Activated naive CD8-positive, alpha-beta T cell treated with anti-CD3 and anti-CD28 coated beads for 36 hours (primary cell): ENCODE results near the gene SETBP1. TPM values are rescaled to one million over a fixed set of nuclear protein-coding genes. Genes with fewer than 3 reads are reported as not detected.
"Not testable (repeated sequence)": the region's sequence is repeated elsewhere in the genome, so short reads cannot be mapped to it uniquely, and the experiment has no call there.

Experiments used
- DNase-seq: peaks from one replicate; pipeline ENCODE4 v3.0.0; 2021
- H3K27ac Mint-ChIP-seq: one replicate; pipeline ENCODE4 v1.8.0; 2022; ENCODE audit warnings: mild to moderate bottlenecking, moderate library complexity, mixed read lengths
- H3K27me3 Mint-ChIP-seq: one replicate; pipeline ENCODE4 v1.8.0; 2022; ENCODE audit warnings: mild to moderate bottlenecking, mixed read lengths
- H3K36me3 Mint-ChIP-seq: one replicate; pipeline ENCODE4 v1.8.0; 2021; ENCODE audit warnings: mild to moderate bottlenecking, mixed read lengths
- H3K4me1 Mint-ChIP-seq: one replicate; pipeline ENCODE4 v1.8.0; 2021; ENCODE audit warnings: mixed read lengths
- H3K4me3 Mint-ChIP-seq: one replicate; pipeline ENCODE4 v1.8.0; 2022; ENCODE audit warnings: mild to moderate bottlenecking, moderate library complexity, mixed read lengths
- H3K9me3 Mint-ChIP-seq: one replicate; pipeline ENCODE4 v1.8.0; 2022; ENCODE audit warnings: mixed read lengths
- total RNA-seq, 2 experiments: library from RNA; stranded (reverse); gene quantifications; one replicate each; pipeline ENCODE4 v1.2.3, GENCODE V29; 2021

The SETBP1 gene
- total RNA-seq, 2 experiments from 2014 or later: 3.8 to 3.9 TPM

- DNase-seq: no peak
- peaks cover 5% of the 10 kb centered on the region for H3K4me1 Mint-ChIP-seq
- no peak overlapping the region for H3K4me3 Mint-ChIP-seq
- no peak overlapping the region for H3K27ac Mint-ChIP-seq
- H3K27me3 Mint-ChIP-seq: peaks cover 15% of the 10 kb centered on the region
- no peaks in the 10 kb centered on the region for H3K36me3 Mint-ChIP-seq
- H3K9me3 Mint-ChIP-seq: no peaks in the 10 kb centered on the region
Observed at GRCh38 chr18:44708451-44709083, 27.9 kb downstream of the SETBP1 start.

- H3K4me3 Mint-ChIP-seq: no peak overlapping the region
- H3K9me3 Mint-ChIP-seq: peaks cover 1% of the 10 kb centered on the region
- H3K36me3 Mint-ChIP-seq: no peaks in the 10 kb centered on the region
- no peak overlapping the region for H3K27ac Mint-ChIP-seq
- peaks cover 22% of the 10 kb centered on the region for H3K27me3 Mint-ChIP-seq
- peaks cover 6% of the 10 kb centered on the region for H3K4me1 Mint-ChIP-seq
- DNase-seq: no peak
Observed at GRCh38 chr18:44709307-44710126, 28.8 kb downstream of the SETBP1 start.

GRCh38 chr18:44710931-44711330 is 30.2 kb downstream of the SETBP1 start:
- Mint-ChIP-seq H3K9me3 (peaks cover 1% of the 10 kb centered on the region), H3K4me1 (peaks cover 6% of the 10 kb centered on the region), H3K27me3 (peaks cover 23% of the 10 kb centered on the region), H3K27ac (no peak overlapping the region), H3K4me3 (no peak overlapping the region), H3K36me3 (no peaks in the 10 kb centered on the region)
- DNase-seq: no peak

GRCh38 chr18:44712025-44712424 is 31.3 kb downstream of the SETBP1 start:
- Mint-ChIP-seq H3K27me3 (peaks cover 21% of the 10 kb centered on the region), H3K4me3 (no peak overlapping the region), H3K9me3 (peaks cover 1% of the 10 kb centered on the region), H3K36me3 (no peaks in the 10 kb centered on the region), H3K27ac (no peak overlapping the region), H3K4me1 (peaks cover 6% of the 10 kb centered on the region)
- no peak for DNase-seq

GRCh38 chr18:44713435-44713834 is 32.7 kb downstream of the SETBP1 start:
- Mint-ChIP-seq H3K36me3 (no peaks in the 10 kb centered on the region), H3K9me3 (peaks cover 1% of the 10 kb centered on the region), H3K27me3 (peaks cover 25% of the 10 kb centered on the region), H3K4me3 (no peak overlapping the region), H3K27ac (no peak overlapping the region), H3K4me1 (peaks cover 6% of the 10 kb centered on the region)
- DNase-seq: no peak

GRCh38 chr18:44714376-44714775 is 33.7 kb downstream of the SETBP1 start:
- peaks cover 6% of the 10 kb centered on the region for H3K4me1 Mint-ChIP-seq
- peaks cover 1% of the 10 kb centered on the region for H3K9me3 Mint-ChIP-seq
- no peaks in the 10 kb centered on the region for H3K36me3 Mint-ChIP-seq
- H3K27ac Mint-ChIP-seq: no peak overlapping the region
- DNase-seq: no peak
- no peak overlapping the region for H3K4me3 Mint-ChIP-seq
- H3K27me3 Mint-ChIP-seq: peaks cover 21% of the 10 kb centered on the region

GRCh38 chr18:44715245-44715644 is 34.6 kb downstream of the SETBP1 start:
- Mint-ChIP-seq H3K27ac (no peak overlapping the region), H3K4me3 (no peak overlapping the region), H3K4me1 (peaks cover 1% of the 10 kb centered on the region)

GRCh38 chr18:44715842-44716241 is 35.2 kb downstream of the SETBP1 start:
- H3K9me3 Mint-ChIP-seq: peaks cover 1% of the 10 kb centered on the region
- H3K36me3 Mint-ChIP-seq: peaks cover 4% of the 10 kb centered on the region
- no peak for DNase-seq
- no peak overlapping the region for H3K27ac Mint-ChIP-seq
- no peak overlapping the region for H3K4me3 Mint-ChIP-seq
- H3K27me3 Mint-ChIP-seq: peaks cover 19% of the 10 kb centered on the region
- peaks cover 1% of the 10 kb centered on the region for H3K4me1 Mint-ChIP-seq

More at GRCh38 chr18:44715245-44715644, 34.6 kb downstream of the SETBP1 start:
- peaks cover under 1% of the 10 kb centered on the region for H3K36me3 Mint-ChIP-seq
- DNase-seq: no peak
- H3K27me3 Mint-ChIP-seq: peaks cover 19% of the 10 kb centered on the region
- H3K9me3 Mint-ChIP-seq: peaks cover 1% of the 10 kb centered on the region

- Mint-ChIP-seq H3K36me3 (peaks cover 4% of the 10 kb centered on the region), H3K27me3 (peaks cover 19% of the 10 kb centered on the region), H3K9me3 (peaks cover 1% of the 10 kb centered on the region), H3K27ac (no peak overlapping the region), H3K4me1 (peaks cover 1% of the 10 kb centered on the region), H3K4me3 (no peak overlapping the region)
- DNase-seq: no peak
Observed at GRCh38 chr18:44716697-44717163, 36.0 kb downstream of the SETBP1 start.

GRCh38 chr18:44719519-44720060 is 38.9 kb downstream of the SETBP1 start:
- no peaks in the 10 kb centered on the region for H3K9me3 Mint-ChIP-seq
- H3K36me3 Mint-ChIP-seq: peaks cover 4% of the 10 kb centered on the region
- H3K4me3 Mint-ChIP-seq: no peak overlapping the region
- DNase-seq: no peak
- H3K4me1 Mint-ChIP-seq: peaks cover 15% of the 10 kb centered on the region
- no peak overlapping the region for H3K27ac Mint-ChIP-seq
- peaks cover 11% of the 10 kb centered on the region for H3K27me3 Mint-ChIP-seq

- not testable (repeated sequence) for H3K4me3 Mint-ChIP-seq, H3K9me3 Mint-ChIP-seq, H3K27ac Mint-ChIP-seq, H3K36me3 Mint-ChIP-seq, DNase-seq
- Mint-ChIP-seq H3K4me1 (peaks cover 36% of the 10 kb centered on the region), H3K27me3 (peaks cover 10% of the 10 kb centered on the region)
Observed at GRCh38 chr18:44721748-44722147, 41.1 kb downstream of the SETBP1 start.

- Mint-ChIP-seq H3K27me3 (peaks cover 1% of the 10 kb centered on the region), H3K4me1 (peaks cover 46% of the 10 kb centered on the region), H3K36me3 (peaks cover 4% of the 10 kb centered on the region), H3K27ac (no peak overlapping the region), H3K4me3 (no peak overlapping the region), H3K9me3 (no peaks in the 10 kb centered on the region)
- no peak for DNase-seq
Observed at GRCh38 chr18:44723411-44723810, 42.7 kb downstream of the SETBP1 start.

GRCh38 chr18:44724105-44724778 is 43.6 kb downstream of the SETBP1 start:
- Mint-ChIP-seq H3K27me3 (peaks cover 5% of the 10 kb centered on the region), H3K9me3 (peaks cover 3% of the 10 kb centered on the region), H3K36me3 (peaks cover 4% of the 10 kb centered on the region), H3K27ac (peak overlapping the region; percentile 83), H3K4me3 (no peak overlapping the region), H3K4me1 (peaks cover 46% of the 10 kb centered on the region)
- no peak for DNase-seq

- Mint-ChIP-seq H3K4me3 (no peak overlapping the region), H3K27me3 (peaks cover 5% of the 10 kb centered on the region), H3K27ac (peak overlapping the region; percentile 83), H3K4me1 (peaks cover 51% of the 10 kb centered on the region), H3K36me3 (peaks cover under 1% of the 10 kb centered on the region), H3K9me3 (peaks cover 3% of the 10 kb centered on the region)
- DNase-seq: peak; percentile 71
Observed at GRCh38 chr18:44725300-44726058, 44.8 kb downstream of the SETBP1 start.
